ENCODE measurements around the gene SKP1. TPM values are rescaled to one million over a fixed set of nuclear protein-coding genes. Genes with fewer than 3 reads are reported as not detected.

SKP1 gene
- total RNA-seq, 2 donors from 2014 or later, result 391 to 436 TPM

DNA sequence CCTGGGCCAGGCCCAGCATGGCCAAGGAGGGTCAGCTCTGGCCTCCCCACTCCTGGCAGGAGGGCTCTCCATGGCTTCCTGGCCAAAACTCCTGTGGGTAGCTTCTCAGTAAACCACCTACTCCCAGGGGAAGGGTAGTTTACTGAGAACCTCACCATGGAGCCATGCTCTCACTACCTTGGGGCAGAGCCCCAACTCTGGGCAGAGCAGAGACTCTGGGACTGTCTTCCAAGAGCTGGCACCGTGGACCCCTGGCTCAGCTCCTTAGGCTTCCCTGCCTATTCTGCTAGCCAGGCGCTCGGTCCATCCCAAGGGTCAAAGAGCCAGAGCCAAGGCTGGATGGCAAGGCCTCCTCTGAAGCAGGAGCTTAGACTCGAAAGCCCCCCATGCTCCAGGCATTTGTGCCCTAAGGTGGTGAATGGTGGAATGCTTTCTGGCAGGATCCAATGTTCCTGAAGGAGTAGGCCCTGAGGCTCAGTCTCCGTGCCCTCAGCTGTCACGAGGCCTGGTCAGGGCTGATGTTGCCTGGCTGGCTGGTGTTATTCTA, 42.7 kb downstream of the SKP1 start:
- DNase-seq (peak; percentile 12), ATAC-seq (no peak)
- intact Hi-C loops (cut with DNase I), result no loop called here

DNA sequence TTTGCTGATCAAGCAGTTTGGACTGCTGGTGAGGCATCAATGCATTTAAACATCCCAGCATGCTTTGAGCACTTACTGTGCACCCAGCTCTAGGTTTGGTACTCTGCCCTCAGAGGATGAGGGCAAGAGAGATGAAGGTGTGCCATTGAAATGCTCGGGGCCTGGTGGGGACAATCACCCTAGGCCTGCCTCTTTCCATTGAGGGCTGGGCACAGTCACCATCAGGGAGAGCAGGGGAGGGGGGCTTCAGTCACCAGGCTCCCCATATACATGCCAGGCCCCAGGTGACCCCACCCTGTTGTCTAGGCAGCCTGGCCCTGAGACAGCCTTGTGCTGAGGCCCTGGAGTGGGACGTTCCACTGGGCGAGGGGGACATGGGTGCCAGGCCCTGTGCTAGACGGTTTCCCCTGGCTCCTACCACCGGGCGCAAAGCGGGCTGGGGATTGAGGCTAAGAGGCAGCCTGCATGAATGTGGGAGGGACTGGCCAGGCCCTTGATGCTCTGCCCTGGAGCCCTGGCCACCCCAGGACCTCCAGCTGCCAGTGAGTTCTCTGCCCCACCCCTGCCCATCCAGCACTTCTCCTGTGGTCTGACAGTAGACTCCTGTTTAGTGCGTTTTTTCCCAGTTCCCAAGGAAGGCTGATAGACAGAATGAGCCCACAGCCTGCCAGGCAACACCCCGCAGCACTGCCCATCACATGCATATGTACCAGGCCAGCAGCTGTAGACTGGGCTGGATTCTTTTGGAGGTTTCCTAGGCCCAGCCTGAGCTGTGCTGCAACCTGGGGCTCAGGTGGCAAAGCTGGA, 43.4 kb downstream of the SKP1 start:
- intact Hi-C loops (cut with DNase I), result no loop called here
- DNase-seq, result peak; percentile 18
- no peak for ATAC-seq

DNA sequence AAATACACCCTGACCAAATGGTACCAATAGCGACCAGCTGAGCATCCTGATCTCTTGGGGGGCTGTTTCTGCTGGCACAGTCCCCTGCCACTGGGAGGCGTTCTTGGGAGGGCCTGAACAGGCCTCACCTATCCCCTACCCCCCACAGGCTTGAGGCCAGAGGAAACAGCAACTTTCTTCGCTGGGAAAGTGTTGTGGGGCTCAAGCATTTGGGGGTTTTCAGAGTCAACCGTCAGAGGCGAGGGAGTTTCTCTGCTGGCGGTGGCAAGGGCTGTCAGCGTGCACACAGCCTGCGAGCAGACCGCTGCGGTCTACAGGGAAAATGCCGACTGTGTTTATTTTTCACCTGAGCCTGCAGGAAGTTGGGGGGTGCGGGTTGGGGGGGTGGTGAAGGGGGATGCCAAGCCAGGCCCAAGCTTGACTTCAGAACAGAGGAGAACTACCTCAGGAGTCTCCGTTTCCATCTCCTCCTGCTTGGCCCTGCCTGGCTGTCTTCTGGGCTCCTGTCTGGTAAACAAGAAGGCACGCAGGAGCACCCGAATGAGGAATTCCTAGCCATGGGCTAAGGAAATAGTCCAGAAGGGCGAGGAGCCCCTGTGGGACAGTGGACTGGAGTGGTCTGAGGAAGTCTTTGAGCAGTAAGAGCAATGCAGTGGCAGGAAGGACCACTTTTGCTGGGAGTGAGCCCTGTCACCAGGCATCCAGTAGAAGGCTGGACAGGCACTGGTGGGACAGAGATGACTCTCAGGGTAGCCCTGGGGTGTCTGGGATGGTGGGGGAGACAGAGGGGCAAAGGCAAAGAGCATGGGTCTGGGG, 44.2 kb downstream of the SKP1 start:
- peak in 1 of 2 donors; percentile 46 for ATAC-seq
- DNase-seq, result peak; percentile 26

DNA sequence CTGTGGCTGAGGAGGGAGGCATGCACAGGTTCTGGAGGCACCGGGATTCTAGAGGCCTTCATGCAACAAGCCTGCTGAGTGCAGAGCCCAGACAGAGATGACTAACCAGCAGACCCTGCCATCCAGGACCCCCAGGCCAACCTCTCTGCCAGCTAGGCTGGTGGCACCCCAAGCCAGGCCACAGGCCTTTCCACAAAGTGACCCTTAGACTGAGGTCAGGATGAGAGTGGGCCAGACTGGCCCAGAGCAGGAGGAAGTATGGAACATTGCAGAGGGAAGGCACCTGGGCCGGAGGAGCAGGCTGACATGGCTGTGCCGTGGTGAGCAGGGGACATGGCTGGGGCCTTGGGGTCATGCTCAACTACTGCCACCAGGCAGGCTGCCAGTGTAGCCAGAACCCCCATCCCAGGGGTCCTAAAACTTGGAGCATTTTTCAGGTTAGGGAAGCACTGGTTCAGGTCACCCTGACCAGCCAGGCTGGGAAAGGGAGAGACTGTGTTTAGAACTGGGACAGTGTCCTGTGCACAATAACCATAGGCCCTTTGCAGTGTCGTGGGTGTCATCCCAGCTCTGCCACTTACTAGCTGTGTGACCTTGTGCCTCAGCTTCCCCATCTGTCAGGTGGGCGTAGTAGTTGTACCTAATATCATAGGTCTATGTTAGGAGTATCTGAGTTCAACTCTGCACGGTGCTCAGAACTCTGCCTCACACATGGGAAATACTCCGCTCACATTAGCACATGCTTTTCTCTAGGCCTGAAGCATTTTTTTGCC, 45.0 kb downstream of the SKP1 start:
- DNase-seq (peak; percentile 9), ATAC-seq (no peak)
- intact Hi-C loops (cut with DNase I), result no loop called here

More for the DNA sequence above, 44.2 kb downstream of the SKP1 start:
- intact Hi-C loops (cut with DNase I), result no loop called here

DNA sequence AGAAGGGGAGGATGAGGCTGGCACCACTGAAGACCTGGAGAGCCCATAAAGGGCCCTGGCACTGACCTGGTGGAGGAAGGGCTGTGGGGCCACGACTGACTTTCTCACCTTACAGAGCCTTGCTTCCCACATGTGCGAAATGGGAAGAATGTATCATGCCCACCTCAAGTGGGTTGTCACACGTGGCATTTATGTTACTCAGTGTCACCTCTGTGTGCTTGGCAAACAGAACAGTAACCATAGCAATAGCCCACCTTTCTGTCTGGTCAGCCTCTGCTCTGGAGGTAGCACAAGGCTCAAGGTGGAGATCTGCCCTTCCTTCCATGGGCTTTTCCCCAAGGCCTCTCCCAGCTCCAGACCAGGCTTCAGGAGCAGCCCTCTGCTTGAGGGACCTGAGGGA, 45.6 kb downstream of the SKP1 start:
- peak; percentile 8 for DNase-seq
- ATAC-seq, result no peak
- intact Hi-C loops (cut with DNase I), result no loop called here

DNA sequence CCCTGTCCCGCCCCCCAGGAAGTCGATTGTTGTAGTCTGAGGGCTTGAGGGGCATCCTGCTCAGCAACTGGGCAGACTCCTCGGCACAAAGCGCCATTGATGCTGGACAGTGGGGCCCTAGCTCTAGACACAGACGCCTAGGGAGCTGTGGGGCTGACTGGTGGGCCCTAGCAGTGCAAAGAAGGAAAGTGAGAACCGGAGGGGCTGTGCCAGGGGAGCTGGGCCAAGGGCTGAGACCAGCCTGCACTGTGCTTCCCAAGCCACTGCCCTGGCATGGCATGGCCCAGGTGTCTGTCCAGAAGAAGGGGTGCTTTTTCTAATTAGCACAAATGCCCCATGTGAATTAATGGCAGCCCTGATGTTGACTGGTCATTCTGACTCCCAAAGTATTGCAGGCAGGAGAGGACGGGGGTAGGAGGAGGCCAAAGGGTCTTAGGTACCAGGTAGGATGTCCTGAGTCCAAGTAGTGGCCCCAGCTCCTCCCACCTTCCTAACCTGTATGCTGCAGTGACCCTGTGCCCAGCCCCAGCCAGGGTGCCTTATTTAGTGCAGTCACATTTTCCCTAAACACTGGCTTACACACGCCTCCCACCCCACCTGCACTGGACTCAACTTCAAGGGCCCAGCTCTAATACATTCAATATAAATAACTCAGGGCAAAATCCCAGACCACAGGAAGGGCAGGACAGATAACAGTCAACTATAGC, 46.4 kb downstream of the SKP1 start:
- no peak for ATAC-seq
- peak; percentile 12 for DNase-seq
- intact Hi-C loops (cut with DNase I), result no loop called here

DNA sequence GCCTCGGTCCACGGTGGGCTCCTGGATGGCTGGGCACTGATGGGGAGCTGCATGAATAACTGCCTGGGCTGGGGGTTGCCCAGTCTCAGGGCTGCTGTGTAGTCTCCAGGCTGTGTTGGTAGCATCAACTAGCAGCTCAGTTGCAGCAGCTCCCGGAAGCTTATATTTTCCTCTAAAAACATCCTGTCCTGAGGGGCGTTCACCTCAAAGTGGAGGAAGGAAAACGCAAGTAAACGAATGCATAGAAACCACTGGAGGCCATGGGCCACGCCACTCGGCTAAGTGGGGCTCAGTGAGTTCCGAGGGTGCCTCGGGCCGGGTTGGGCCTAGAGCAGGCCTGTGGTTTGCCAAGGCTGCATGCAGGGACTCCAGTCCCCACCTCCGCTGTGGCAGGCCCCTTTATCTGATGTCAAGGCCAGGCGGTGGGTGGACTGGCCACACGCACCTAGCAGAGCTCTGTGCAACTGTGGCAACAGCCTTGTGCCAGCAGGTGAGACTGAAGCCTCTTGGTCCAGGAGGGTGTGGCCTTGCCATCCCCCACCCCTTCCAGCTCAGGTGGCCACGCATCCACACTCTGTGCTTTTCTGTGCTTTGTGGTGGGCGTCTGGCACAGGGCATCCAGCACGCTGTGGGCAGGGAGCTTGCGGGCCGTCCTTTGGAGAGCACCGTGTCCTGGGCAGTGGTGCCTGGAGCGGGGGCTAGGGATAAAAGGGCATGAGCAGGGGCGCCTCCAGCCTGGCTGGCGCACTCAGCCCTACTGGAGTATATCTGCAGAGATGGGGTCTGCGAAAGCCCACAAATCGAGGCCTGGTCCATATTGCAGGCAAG, 47.1 kb downstream of the SKP1 start:
- intact Hi-C loops (cut with DNase I), result no loop called here
- ATAC-seq, result no peak
- no peak for DNase-seq

DNA sequence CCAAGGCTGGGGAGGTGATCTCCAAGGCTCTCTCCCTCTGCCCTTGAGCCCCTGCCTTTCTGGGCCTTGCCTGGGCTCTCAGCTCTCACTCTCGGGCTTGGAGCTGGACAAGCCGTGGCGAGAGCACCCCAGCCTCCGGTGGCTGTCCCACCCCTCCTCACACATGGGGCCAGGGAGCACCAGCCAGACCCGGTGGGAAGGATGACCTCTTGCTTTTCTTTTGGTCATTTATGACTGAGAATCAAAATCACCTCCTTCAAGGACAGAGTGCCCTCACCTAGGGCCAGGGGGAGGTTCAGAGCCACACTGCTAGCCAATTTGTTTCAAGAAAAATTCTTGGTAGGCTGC, 48.1 kb downstream of the SKP1 start:
- DNase-seq (no peak), ATAC-seq (no peak)
- intact Hi-C loops (cut with DNase I), result no loop called here

DNA sequence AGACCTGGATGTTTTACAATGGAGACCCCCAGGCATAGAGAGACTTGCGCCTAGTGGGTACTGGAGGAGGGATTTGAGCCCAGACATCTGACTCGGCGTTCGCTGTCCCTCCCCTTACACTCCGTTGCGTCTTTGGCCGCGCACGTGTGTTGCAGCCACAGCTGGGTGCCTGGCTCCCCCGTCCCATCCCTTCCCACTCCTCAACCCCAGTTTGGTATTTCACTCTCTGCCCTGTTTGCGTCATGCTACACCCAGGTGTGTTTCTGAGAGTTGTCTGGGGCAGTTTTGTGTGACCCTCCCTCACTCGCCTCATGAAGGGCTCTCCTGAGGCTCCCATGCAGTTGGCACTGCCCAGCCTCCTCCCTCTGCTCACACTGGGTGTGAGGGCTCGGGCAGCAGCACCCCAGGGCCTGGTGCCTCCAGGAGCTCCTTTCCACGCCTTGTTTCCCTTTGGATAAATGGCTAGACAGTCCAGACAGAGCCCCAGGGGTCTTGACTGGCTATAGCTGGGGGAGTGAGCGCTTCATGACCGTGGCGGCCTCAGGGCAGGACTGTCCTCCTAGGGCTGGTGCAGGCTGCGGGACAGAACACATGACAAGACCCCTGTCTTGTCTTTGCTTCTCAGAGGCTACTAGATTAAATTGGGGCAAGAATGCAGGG, 48.6 kb downstream of the SKP1 start:
- DNase-seq (no peak), ATAC-seq (no peak)
- intact Hi-C loops (cut with DNase I), result no loop called here

DNA sequence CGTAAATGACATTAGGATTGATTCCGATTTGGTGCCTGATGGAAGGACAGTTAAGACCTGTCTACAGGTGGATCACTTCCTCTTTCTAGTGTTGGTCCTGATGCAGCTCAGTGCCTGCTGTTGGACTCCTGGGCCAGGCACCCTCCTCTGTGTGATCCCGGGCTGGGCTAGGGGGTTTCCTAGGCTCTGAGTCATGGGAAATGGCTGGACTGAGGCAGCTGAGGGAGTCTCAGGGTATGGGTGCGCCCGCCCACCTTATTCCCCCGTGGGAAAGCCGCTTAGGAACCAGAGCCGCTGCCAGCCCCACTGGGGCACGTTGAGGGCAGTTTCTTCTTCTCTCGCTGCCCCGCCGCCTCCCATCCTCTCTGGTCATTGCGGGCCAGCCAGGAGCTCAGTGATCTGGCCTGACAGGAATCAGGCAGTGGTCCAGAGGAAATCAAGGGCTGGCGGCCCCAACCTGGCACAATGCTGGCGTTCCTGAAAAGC, 49.3 kb downstream of the SKP1 start:
- peak; percentile 27 to 56 for ATAC-seq
- DNase-seq, result peak; percentile 39
- intact Hi-C loops (cut with DNase I), result no loop called here

DNA sequence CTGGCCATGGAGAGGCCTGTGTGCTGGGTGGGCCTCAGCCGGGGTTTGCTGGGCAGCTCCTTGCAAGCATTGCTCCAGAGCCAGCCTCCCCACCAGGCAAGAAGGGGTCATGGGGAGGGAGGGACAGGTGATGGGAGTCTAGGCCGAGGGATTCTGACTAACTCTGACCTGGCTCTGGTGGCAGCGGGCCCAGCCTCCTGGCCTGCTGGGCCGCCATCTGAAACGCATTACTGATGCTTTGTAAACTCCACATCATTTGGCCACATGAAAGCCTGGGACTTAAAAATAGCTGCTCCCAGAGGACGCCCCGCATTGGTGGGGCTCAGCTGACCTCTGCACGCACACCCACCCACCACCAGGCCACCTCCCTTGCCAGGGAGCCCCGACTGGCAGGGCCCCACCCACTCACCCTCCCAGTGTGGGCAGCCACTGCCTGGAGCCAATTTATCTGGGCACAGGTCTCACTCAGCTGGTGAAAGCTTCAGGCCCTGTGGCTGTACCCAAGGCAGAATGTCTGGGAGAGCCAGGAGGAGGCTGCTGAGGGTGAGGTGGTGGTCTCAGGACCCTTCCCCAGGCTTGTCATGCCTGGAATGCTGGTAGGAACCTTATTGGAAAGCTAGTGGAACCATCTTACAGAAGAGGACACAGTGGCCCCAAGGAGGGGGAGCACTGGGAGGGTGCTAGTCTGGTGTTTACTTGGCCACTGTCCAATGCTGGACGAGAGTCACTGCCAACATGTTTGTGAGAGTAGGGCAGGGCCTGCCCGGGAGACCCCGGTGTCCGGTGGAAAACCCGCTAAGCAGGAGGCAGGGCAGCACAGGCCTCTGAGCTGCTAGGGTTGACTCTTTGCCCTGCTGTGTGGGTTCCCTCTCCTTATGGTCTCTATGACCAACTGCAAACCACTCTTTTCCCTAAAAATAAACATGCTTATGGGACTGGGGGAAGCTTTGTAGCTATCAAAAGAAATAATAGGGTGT, 51.4 kb downstream of the SKP1 start:
- ATAC-seq (peak; percentile 24 to 51), DNase-seq (peak; percentile 50)
- intact Hi-C loops (cut with DNase I), result no loop called here

DNA sequence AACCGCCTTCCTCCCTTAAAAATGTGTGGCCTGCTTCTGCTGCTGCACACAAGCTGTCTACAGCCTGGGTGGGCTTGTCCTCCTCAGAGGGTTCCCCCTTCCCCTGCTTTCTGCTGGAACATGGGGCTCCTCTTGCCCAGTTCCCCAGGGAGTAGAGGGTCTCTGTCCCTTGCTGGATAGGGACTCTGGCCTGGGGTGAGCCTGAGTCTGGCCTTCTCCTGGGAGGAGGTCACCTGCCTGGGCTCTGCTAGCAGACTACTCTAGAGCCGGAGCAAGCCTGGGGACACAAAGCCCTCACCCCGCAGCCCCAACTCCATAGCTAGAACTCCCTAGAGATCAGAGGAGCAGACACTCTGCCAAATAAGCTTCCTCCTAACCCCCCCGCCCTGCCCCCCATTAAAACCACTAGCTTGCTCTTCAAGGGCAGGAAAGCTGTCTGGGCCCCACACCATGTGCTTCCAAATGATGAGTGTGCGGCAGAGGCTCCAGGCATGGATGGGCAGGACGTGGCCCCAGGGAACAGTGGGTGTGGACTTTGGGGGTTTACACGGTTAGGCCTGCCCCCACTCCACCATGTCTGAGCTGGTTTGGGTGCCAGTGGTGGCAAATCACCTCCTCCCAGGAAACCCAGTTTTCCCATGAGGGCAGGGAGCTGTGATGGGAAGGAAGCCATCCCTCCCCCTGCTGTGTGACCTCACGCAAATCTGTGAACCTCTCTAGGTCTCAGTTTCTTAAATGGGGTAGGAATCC, 52.3 kb downstream of the SKP1 start:
- no peak for DNase-seq

DNA sequence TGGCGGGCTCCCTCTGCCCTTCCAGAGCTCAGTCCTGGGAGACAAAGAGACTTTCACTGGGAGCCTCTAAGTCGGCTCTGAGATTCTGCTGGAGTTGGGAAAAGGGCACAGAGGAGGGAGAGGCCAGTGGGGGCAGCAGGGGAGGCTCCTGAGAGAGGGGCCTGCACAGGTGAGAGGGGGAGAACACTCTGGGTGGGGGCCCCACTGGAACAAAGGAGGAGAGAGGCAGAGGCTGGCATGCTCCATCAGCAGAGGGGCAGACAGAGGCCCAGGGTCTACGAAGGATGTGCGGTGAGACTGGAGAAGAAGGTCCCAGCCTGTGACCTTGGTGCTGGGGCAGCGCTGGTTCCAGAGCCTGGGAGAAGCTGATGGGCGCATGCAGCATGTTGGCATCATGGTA, 53.4 kb downstream of the SKP1 start:
- no peak for ATAC-seq
- intact Hi-C loops (cut with DNase I), result no loop called here
- no peak for DNase-seq

More for the DNA sequence above, 52.3 kb downstream of the SKP1 start:
- intact Hi-C loops (cut with DNase I), result no loop called here
- no peak for ATAC-seq

DNA sequence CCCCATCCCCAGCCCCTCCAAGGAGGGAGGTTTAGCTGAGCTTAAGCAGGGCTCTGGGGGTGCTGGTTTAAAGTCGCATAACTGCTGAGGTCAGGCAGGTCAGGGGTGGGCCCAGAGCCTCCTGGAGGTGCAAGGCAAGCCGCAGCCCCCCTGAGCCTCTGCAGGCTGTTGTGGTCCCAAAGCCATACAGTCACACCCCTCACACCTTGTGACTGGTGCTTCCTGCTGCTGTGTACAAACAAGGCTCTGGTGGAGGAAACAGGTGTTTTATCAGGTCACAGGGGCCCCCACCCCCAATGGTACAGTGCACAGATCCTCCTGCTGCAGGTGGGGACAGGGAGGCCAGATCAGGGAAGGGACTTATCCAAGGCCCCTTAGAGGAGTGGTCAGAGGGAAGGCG, 54.2 kb downstream of the SKP1 start:
- peak in 1 of 2 donors; percentile 18 for ATAC-seq

DNA sequence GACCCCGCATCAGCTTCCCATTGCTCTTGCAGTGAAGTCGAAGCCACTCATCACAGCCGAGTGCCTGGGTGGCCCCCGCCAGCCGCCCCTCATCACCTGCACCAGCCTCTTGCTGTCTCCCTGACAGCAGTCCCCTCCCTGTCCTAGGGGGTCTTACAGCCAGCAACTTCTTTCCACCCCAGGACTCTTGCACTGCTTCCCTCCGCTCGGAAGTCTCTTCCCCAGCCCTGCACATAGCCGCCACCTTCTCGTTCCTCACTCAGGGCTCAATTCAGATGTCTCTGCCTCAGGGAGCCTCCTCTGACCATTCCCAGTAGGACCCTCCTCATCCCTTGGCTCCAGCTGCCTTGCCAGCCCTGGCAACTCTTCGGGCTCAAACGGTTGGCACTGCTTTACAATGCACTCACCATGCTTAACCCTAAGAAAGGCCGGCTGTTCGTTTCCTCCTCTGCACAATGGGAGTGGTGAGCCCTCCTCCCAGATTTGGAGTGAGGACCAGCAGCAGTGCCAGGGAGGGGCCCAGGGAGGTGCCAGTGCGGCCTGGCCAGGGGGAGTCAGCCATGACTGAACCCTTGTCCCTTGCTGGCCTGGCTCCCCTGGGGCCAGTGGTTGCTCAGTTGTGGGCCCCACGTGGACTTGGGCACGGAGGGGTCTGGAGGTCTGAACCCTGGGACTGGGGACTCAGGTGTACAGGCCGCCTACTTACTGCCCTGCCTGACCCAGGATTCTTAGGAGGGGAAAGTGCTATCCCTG, 56.2 kb downstream of the SKP1 start:
- ATAC-seq (no peak), DNase-seq (no peak)
- intact Hi-C loops (cut with DNase I), result no loop called here

More for the DNA sequence above, 54.2 kb downstream of the SKP1 start:
- intact Hi-C loops (cut with DNase I), result no loop called here
- DNase-seq, result no peak
